GM19438 (cell line): ENCODE measurements around the gene POLN.
"Not testable (repeated sequence)": the region's sequence is repeated elsewhere in the genome, so short reads cannot be mapped to it uniquely, and the experiment has no call there.

Experiments used
- ATAC-seq: cut with Tn5 transposase; IDR thresholded peaks from one replicate; pipeline ENCODE4 v1.9.1; 2021; ENCODE audit warnings: low read depth; ENCODE audit not compliant: unreplicated experiment

POLN gene

GRCh38 chr4:2275546-2276251 lies 33.8 kb upstream of the POLN start:
- ATAC-seq = no peak

- not testable (repeated sequence) for ATAC-seq
Observed at GRCh38 chr4:2275044-2275397, 33.1 kb upstream of the POLN start.

DNA sequence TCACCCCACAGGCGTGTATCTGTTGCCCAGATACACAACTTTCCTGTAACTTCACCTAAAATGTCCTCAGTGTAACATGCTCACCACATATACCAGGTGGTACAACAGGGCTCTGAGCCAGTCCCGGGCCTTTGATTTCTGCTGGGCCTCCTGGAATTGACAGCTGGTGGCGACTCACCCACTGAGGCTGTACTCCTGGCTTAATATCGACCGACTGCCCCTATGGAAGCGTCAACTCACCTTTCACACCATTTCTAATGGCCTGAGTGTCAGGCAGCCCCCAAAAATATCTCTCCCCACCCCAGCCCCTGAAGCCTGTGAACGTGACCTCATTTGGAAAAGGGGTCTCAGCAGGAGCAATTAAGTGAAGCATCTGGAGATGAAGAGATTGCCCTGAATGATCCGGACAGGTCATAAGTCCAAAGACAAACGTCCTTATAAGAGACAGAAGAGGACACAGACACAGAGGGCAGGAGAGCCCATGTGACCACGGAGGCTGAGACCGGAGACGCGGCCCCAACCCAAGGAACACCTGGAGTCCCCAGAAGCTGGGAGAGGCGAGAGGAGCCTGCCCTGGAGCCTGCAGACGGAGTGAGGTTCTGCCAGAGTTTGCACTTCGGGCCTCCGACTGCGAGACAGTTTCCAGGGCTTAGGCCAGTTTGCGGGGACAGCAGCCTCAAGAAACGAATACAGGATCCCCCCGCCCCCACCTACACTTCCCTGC lies 32.6 kb upstream of the POLN start:
- no peak for ATAC-seq

DNA sequence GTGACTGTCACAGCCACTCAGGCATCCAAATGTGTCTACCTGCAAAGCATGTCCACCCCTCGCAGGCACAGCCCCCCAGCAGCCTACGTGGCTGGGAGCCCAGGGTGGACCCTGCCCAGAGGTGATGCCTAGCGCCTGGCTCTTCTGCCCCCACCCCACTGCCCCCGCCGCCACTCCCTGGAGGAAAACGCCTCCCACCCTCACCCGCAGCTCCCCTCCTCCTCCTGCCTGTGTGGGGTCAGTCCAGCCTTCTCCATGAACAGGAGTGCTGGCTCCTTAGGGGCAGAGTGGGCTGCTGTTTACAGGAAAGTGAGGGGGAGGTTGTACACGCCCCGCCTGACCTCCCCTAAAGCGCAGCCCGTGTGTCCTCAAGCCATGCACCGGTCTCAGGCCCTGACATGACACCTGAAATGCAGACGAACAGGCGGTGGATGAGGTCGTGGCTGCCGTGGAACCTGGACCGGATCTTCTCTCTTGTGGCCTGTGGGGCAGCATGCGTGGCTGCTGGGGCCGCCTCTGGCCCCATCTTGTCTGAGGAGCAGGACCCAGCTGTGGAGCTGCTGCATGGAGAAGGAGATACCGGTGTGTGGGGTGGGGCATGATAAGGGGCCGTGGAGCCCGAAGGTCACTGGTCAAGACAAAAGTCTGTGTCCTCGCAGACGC lies 31.9 kb upstream of the POLN start:
- no peak for ATAC-seq

GRCh38 chr4:2273221-2273620 lies 31.3 kb upstream of the POLN start:
- ATAC-seq = no peak

DNA sequence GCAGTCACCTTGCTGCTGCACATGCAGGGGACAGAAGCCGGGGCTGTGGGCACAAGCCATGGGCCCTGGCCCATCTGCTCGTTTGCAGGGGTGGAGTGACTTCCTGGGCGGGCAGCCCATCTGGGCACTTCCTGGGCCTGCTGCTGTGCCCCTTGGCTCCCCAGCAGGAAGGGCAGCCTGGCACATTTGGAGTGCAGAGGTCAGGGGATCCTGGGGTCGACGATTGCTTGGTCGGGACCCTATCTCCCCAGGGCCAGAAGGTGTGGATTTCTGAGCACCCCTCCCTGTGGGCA lies 30.9 kb upstream of the POLN start:
- no peak for ATAC-seq

- ATAC-seq = no peak
Observed at GRCh38 chr4:2272026-2272827, 30.3 kb upstream of the POLN start.

- ATAC-seq = no peak
Observed at GRCh38 chr4:2271279-2272025, 29.5 kb upstream of the POLN start.

DNA sequence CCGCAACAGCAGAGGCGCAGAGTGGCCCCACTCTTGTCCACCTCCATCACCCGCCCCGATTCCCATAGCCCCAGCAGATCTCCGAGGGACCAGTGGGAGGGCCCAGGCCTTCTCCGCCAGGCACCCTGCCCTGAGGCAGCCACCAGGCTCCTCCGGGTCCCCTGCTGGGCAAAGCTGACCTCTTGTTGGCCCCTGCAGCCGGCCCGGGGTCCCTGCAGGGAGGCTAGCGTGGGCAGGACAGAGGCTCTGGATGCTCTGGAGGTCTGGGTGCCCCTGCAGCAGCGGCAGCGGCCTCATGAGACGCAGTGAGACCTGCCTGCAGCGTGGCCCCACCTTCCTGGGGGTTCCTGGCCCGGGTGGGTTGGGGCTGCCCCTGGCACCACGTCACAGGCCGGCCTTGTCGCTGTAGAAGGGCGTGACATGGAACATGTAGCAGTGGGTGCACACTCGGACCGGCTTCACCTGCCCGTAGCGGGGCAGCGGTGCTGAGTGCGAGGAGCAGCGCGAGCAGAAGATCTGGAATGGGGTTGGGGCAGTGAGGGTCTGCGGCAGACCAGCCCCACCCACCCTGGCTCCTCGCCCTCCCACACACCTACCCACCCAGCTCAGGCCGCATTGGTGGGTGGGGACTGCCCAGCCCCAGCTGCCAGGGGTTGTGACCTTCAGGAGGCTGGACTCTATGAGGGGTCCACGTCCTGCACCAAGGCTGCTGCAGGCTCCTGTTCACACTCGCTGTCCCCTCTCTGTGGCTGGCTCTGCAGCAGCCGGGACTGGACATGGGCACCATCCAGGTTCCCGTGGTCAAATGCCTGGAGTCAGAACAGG lies 28.6 kb upstream of the POLN start:
- ATAC-seq = no peak

DNA sequence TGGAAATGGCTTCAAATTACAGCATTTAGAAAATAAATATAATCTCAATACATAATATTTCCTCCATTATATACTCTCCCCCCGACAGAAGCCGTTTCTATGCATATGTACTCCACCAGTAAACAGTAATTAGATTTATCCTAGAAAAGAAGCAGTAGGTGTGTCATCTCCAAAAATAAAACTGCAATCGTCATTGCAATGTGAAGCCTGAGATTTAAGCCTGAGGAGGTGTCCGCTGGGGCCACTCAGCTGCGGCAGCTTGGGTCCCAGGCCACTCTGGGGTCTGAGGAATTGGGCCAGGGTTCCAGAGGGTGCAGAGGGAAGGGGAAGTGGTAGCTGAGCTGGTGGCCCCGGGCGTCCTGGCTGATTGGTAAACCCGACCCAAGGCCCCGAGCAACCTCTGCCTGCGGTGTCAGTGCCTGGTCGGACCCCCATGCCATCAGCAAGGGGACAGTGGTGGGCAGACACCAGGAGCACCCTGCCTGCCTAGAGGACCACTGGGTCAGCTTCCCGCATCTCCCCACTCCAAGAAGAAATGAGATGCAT lies 27.8 kb upstream of the POLN start:
- ATAC-seq = no peak

- ATAC-seq = no peak
Observed at GRCh38 chr4:2269206-2269531, 27.2 kb upstream of the POLN start.

DNA sequence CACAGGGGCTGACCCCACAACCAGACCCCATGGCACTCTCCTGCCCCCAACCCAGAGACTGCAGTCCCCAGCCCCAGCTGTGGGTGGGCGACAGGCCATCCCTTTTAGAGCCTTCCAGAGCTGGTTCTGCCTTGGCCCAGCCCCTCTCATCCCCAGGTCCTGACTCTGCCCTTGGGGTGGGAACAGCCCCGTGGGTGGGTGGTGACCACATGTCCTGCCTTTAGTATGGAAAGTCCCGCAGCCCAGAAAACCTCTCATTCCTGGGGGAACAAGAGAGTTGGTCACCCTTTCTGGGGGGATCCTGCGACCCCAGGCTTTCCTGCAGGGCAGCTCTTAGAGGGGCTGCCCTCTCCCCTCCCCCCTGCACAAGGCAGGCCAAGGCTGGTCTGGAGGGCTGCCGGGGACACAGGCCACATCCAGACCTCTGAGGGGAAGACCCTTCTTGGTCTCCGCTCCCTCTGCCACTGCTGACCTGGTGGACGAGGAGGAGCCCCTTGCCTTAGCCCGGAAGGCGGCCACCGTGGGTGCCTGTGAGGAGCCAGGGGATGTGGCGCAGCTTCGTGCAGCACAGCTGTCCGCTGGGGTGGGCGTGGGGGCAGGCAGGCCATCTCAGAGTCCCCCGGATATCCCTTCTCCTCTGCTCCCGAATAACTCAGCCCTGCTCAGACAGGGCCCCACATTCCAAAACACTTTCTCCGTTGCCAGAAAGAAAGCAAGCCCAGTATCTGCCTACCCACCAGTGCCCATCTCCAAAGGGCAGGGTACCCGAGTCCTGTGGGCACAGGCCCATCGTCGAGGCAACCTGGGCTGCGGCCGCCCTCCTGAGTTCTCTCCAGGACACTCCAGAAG lies 26.7 kb upstream of the POLN start:
- ATAC-seq = no peak

GRCh38 chr4:2267841-2268240 lies 25.9 kb upstream of the POLN start:
- ATAC-seq = no peak

- ATAC-seq = no peak
Observed at GRCh38 chr4:2267320-2267811, 25.4 kb upstream of the POLN start.

GRCh38 chr4:2266821-2267220 lies 24.9 kb upstream of the POLN start:
- ATAC-seq = no peak

DNA sequence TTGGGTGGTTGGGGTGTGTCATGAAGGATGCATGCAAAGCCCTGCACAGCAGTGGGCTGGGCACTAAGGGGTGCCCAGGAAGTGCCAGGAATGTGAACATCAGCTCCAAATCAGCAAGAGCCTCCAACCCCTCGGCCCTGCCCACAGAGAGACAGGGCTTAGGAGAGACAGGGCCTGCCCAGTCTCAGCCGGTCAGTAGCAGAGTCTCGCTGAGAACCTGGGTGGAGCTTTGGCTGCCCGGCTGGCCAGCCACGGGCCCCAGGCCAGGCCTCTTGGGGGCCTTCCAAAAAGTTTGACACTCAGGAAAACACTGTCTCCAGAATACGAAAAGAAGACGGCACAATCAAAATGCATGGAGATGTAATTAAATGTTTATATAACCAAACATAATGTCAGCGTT lies 24.3 kb upstream of the POLN start:
- no peak for ATAC-seq

GRCh38 chr4:2265113-2266110 lies 23.5 kb upstream of the POLN start:
- no peak for ATAC-seq
